Measurements from ENCODE around the gene FYN.
A peak's percentile ranks its signal among the peaks of the same experiment; 100 is the strongest.

Gene FYN

GRCh38 chr6:111725446-111726112 lies 147.7 kb downstream of the FYN start:
- no peak for DNase-seq (ENCODE audit: low spot score)

- no peak for DNase-seq (ENCODE audit: low spot score)
Observed at GRCh38 chr6:111724505-111724904, 148.7 kb downstream of the FYN start.

GRCh38 chr6:111724039-111724438 lies 149.2 kb downstream of the FYN start:
- no peak for DNase-seq (ENCODE audit: low spot score)

- no peak for DNase-seq (ENCODE audit: low spot score)
Observed at GRCh38 chr6:111723412-111723970, 149.8 kb downstream of the FYN start.

- DNase-seq (ENCODE audit: low spot score): no peak
Observed at GRCh38 chr6:111722179-111722731, 151.0 kb downstream of the FYN start.

- no peak for DNase-seq (ENCODE audit: low spot score)
Observed at GRCh38 chr6:111721753-111722154, 151.5 kb downstream of the FYN start.

GRCh38 chr6:111720931-111721496 lies 152.2 kb downstream of the FYN start:
- no peak for DNase-seq (ENCODE audit: low spot score)

- DNase-seq (ENCODE audit: low spot score): no peak
Observed at GRCh38 chr6:111718990-111719389, 154.3 kb downstream of the FYN start.

GRCh38 chr6:111718326-111718725 lies 154.9 kb downstream of the FYN start:
- no peak for DNase-seq (ENCODE audit: low spot score)

- no peak for DNase-seq (ENCODE audit: low spot score)
Observed at GRCh38 chr6:111717621-111718020, 155.6 kb downstream of the FYN start.

GRCh38 chr6:111716325-111716724 lies 156.9 kb downstream of the FYN start:
- no peak for DNase-seq (ENCODE audit: low spot score)

- no peak for DNase-seq (ENCODE audit: low spot score)
Observed at GRCh38 chr6:111715321-111715720, 157.9 kb downstream of the FYN start.

- DNase-seq (ENCODE audit: low spot score): no peak
Observed at GRCh38 chr6:111714416-111715270, 158.6 kb downstream of the FYN start.

GRCh38 chr6:111713811-111714210 lies 159.4 kb downstream of the FYN start:
- DNase-seq (ENCODE audit: low spot score): no peak

GRCh38 chr6:111713236-111713635 lies 160.0 kb downstream of the FYN start:
- no peak for DNase-seq (ENCODE audit: low spot score)

GRCh38 chr6:111711984-111712752 lies 161.1 kb downstream of the FYN start:
- DNase-seq (ENCODE audit: low spot score): no peak

- no peak for DNase-seq (ENCODE audit: low spot score)
Observed at GRCh38 chr6:111711476-111711875, 161.8 kb downstream of the FYN start.

- no peak for DNase-seq (ENCODE audit: low spot score)
Observed at GRCh38 chr6:111710911-111711310, 162.3 kb downstream of the FYN start.

- no peak for DNase-seq (ENCODE audit: low spot score)
Observed at GRCh38 chr6:111710439-111710838, 162.8 kb downstream of the FYN start.

GRCh38 chr6:111709615-111710398 lies 163.4 kb downstream of the FYN start:
- peak; percentile 79 for DNase-seq (ENCODE audit: low spot score)

- DNase-seq (ENCODE audit: low spot score): no peak
Observed at GRCh38 chr6:111709201-111709600, 164.1 kb downstream of the FYN start.
